NT2/D1 (cell line): ENCODE data around the gene TEX55.

Source experiments
- DNase-seq: peaks from one replicate; pipeline ENCODE4 v3.0.0-alpha.2; 2011; ENCODE audit warnings: low read depth, low spot score
- H3K27me3 ChIP-seq: 2 replicates; pipeline ENCODE4 v1.6.0; 2011; ENCODE audit warnings: mild to moderate bottlenecking; ENCODE audit not compliant: insufficient read length, insufficient read depth
- H3K36me3 ChIP-seq: 2 replicates; pipeline ENCODE4 v1.6.1; 2011; ENCODE audit warnings: mild to moderate bottlenecking, low read length, mixed read lengths; ENCODE audit not compliant: insufficient read depth, insufficient read length
- H3K4me1 ChIP-seq: 2 replicates; pipeline ENCODE4 v1.5.1; 2011; ENCODE audit not compliant: insufficient read depth, insufficient read length
- H3K4me3 ChIP-seq: 2 replicates; pipeline ENCODE4 v1.5.1; 2011; ENCODE audit warnings: low read depth; ENCODE audit not compliant: insufficient read length
- H3K9ac ChIP-seq: 2 replicates; pipeline ENCODE4 v1.6.0; 2011; ENCODE audit warnings: low read depth; ENCODE audit not compliant: insufficient read length
- H3K9me3 ChIP-seq: 2 replicates; pipeline ENCODE4 v1.5.1; 2011; ENCODE audit warnings: mild to moderate bottlenecking, low read length; ENCODE audit not compliant: insufficient read depth
- SUZ12 ChIP-seq: IDR thresholded peaks from 2 replicates; pipeline ENCODE4 v1.6.1; 2011; ENCODE audit not compliant: insufficient read length, insufficient read depth; ENCODE audit errors: extremely low read depth
- YY1 ChIP-seq: IDR thresholded peaks from 2 replicates; pipeline ENCODE4 v1.6.1; 2011; ENCODE audit not compliant: insufficient read length, insufficient read depth
- ZNF274 ChIP-seq: IDR thresholded peaks from 2 replicates; pipeline ENCODE4 v1.6.1; 2011; ENCODE audit warnings: mild to moderate bottlenecking, low read depth, low read length

TEX55 gene

DNA sequence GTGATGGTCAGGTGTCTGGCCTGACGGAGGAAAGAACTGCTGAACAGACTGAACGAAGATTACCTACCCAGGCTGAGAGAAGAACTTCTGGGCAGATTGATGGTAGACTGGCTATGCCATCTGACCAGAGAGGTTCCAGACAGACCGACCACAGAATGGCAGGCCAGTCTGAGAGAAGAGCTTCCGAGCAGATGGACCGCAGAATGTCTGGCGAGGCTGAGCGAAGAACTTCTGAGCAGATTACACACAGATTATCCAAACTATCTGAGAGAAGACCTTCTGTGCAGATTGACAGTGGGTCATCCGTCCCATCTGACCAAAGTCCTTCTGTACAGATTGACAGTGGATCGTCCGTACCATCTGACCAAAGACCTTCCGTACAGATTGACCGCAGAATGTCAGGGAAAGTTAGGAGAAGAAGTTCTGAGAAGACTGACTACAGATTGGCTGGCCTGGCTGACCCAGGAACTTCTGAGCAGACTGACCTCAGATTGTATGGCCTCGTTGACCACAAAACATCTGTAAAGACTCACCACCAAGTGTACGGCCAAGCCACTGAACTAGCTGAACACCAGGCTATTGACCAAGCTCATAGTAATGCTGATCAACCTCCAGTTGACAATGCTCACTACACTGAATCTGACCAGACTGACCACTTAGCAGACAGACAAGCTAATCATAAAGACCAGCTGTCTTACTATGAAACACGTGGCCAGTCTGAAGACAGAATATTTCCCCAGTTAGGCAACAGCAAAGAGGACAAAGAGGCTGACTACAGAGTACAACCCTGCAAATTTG is 812 bp downstream of the TEX55 start:
- TF ChIP-seq ZNF274 (no peak), SUZ12 (no peak), YY1 (no peak)
- Histone ChIP-seq H3K4me3 (no peak overlapping the region), H3K36me3 (no peaks in the 10 kb centered on the region), H3K27me3 (no peaks in the 10 kb centered on the region), H3K4me1 (no peaks in the 10 kb centered on the region), H3K9ac (no peak overlapping the region), H3K9me3 (no peaks in the 10 kb centered on the region)
- DNase-seq, result no peak

DNA sequence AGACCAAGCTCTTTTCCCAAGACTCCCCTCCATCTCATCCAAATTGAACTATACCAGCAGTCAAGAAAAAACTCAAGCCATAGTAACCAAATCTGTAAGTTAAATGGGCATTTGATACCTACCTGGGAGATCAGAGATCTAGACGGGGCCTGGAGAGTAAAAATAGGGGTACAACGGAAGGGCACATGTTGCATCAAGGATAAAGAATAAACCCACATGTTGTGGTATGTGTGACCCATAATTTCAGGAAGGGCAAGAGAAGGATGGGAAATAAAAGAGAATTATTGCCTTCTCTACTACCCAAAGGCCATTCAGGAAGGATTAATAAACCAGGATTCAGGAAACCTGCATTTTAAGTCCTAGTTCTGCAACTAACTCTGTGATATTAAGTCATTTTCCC is 1.5 kb downstream of the TEX55 start:
- Histone ChIP-seq H3K9ac (no peak overlapping the region), H3K4me3 (no peak overlapping the region), H3K27me3 (no peaks in the 10 kb centered on the region), H3K9me3 (no peaks in the 10 kb centered on the region), H3K4me1 (no peaks in the 10 kb centered on the region), H3K36me3 (no peaks in the 10 kb centered on the region)
- DNase-seq, result no peak
- TF ChIP-seq ZNF274 (no peak), YY1 (no peak), SUZ12 (no peak)

GRCh38 chr3:119148493-119149180 is 2.7 kb downstream of the TEX55 start:
- TF ChIP-seq SUZ12 (no peak), YY1 (no peak), ZNF274 (no peak)
- Histone ChIP-seq H3K4me3 (no peak overlapping the region), H3K27me3 (no peaks in the 10 kb centered on the region), H3K4me1 (no peaks in the 10 kb centered on the region), H3K9me3 (no peaks in the 10 kb centered on the region), H3K36me3 (no peaks in the 10 kb centered on the region), H3K9ac (no peak overlapping the region)
- DNase-seq, result no peak

DNA sequence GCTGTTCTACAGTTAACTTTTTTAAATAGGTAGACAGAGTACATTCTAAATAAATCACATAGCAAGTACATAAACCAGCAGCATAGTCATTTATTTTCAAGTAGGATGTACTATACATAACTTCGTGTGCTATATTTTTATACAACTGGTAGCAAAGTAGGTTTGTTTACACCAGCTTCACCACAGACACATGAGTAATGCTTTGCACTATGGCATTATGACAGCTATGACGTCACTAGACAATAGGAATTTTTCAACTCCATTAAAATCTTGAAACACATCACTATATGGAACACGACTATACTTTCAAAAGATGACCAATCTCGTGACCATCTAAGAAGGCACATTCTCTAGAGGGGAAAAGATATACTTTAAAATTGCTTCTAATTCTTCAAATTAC is 3.5 kb downstream of the TEX55 start:
- Histone ChIP-seq H3K9me3 (no peaks in the 10 kb centered on the region), H3K9ac (no peak overlapping the region), H3K4me1 (no peaks in the 10 kb centered on the region), H3K4me3 (no peak overlapping the region), H3K36me3 (no peaks in the 10 kb centered on the region), H3K27me3 (no peaks in the 10 kb centered on the region)
- DNase-seq, result no peak
- TF ChIP-seq SUZ12, result no peak
- no peak for TF ChIP-seq ZNF274
- TF ChIP-seq YY1, result no peak

DNA sequence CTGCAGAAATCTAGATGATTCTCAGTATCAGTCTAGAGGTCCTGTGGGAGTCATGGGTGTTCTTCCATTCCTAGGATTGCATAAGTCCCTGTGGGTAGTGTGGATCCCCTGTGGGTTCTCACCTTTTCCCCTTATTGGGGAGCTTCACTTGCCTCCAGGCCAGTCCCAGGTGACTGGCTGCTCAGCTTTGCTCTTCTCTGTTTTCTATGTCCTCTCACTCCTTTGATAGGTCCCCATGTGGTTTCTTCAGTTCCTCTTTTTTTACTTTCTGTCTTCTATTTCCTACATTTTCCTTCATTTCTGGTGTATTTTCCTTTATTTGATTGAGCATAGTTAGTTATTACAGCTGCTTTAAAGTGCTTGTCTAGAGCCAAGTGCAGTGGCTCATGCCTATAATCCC is 10.9 kb downstream of the TEX55 start:
- TF ChIP-seq YY1 (no peak), SUZ12 (no peak), ZNF274 (no peak)
- no peaks in the 10 kb centered on the region for H3K27me3 ChIP-seq
- no peaks in the 10 kb centered on the region for H3K36me3 ChIP-seq
- no peak for DNase-seq
- H3K4me3 ChIP-seq, result no peak overlapping the region
- H3K9me3 ChIP-seq, result no peaks in the 10 kb centered on the region
- no peak overlapping the region for H3K9ac ChIP-seq
- H3K4me1 ChIP-seq, result no peaks in the 10 kb centered on the region

DNA sequence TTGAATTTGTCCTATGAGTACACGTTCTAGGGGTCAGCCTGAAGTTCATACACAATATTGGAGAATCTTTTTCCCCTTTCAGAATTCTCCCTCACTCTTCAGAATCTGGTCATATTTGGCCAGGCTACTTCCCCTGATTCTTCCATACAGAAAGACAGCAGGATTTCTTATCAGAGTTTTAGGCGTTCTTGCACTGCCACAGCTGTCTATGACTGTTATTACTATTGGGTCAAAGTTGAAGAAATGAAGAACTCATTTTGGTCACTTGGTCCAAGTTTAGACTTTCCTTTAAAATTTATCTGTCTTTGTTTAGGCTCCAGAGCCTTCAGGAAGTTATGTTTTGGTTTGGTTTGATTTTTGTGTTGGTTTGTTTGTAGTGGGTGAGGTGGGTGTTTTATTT is 12.0 kb downstream of the TEX55 start:
- no peaks in the 10 kb centered on the region for H3K36me3 ChIP-seq
- DNase-seq, result no peak
- no peak overlapping the region for H3K4me3 ChIP-seq
- no peaks in the 10 kb centered on the region for H3K4me1 ChIP-seq
- TF ChIP-seq ZNF274 (no peak), YY1 (no peak), SUZ12 (no peak)
- no peaks in the 10 kb centered on the region for H3K27me3 ChIP-seq
- H3K9ac ChIP-seq, result no peak overlapping the region
- H3K9me3 ChIP-seq, result peaks cover 5% of the 10 kb centered on the region; the same call in 1 of the 2 replicates

DNA sequence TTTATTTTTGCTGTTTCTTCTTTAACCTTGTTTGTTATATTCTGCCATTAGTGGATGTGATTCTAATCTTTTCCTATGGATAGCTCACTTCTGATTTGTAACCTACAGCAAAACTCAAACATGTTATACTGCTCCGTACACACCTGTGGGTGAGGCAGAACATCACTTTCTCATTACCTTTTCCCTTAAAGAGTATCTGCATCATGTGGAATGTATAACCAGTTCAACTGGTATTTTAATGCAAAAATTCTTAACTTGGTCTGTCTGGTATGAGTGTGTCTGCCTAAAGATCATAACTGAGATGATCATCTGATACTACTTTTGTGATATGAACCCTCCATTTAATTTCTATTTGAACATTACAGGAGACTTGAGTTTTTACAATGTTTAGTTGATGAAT is 14.4 kb downstream of the TEX55 start:
- DNase-seq, result no peak
- no peaks in the 10 kb centered on the region for H3K27me3 ChIP-seq
- no peak overlapping the region for H3K9ac ChIP-seq
- H3K4me3 ChIP-seq, result no peak overlapping the region
- H3K9me3 ChIP-seq, result peaks cover 28% of the 10 kb centered on the region
- TF ChIP-seq YY1, result no peak
- no peak for TF ChIP-seq SUZ12
- TF ChIP-seq ZNF274, result no peak
- H3K4me1 ChIP-seq, result no peaks in the 10 kb centered on the region
- no peaks in the 10 kb centered on the region for H3K36me3 ChIP-seq
